WERI-Rb-1 (cell line): ENCODE data around the gene F2.
"Not testable (repeated sequence)": the region's sequence is repeated elsewhere in the genome, so short reads cannot be mapped to it uniquely, and the experiment has no call there.

Source experiments
- DNase-seq: peaks from one replicate; pipeline ENCODE4 v3.0.0-alpha.2; 2020
- H3K27ac ChIP-seq: fragments of 250-450 bp; sonication (Bioruptor Pico); 2 replicates; pipeline ENCODE4 v1.5.1; 2020; ENCODE audit warnings: mild to moderate bottlenecking, moderate library complexity
- H3K27me3 ChIP-seq: fragments of 250-450 bp; sonication (Bioruptor Pico); 2 replicates; pipeline ENCODE4 v1.5.1; 2021; ENCODE audit warnings: mild to moderate bottlenecking, low read depth, moderate library complexity; ENCODE audit not compliant: insufficient read depth, severe bottlenecking
- H3K36me3 ChIP-seq: fragments of 250-450 bp; sonication (Bioruptor Pico); 2 replicates; pipeline ENCODE4 v1.5.1; 2020; ENCODE audit warnings: mild to moderate bottlenecking, moderate library complexity
- H3K4me3 ChIP-seq: 2 replicates; pipeline ENCODE4 v1.5.1; 2011; ENCODE audit warnings: low read depth, mild to moderate bottlenecking, control low read depth, low read length
- H3K9me3 ChIP-seq: fragments of 250-450 bp; sonication (Bioruptor Pico); 2 replicates; pipeline ENCODE4 v1.5.1; 2021; ENCODE audit warnings: mild to moderate bottlenecking, moderate library complexity; ENCODE audit not compliant: severe bottlenecking
- TF ChIP-seq, protein P1 (sequence below): IDR thresholded peaks from 2 replicates; pipeline ENCODE4 v1.5.1; 2011; ENCODE audit warnings: low read depth, mild to moderate bottlenecking, control low read depth, inconsistent platforms, low read length

F2 gene

GRCh38 chr11:46719048-46719542, at the start of gene F2:
Gene F2, plus strand, starts transcription at chr11:46719213. Its CDS starts 23 bp downstream, at chr11:46719236.
- Histone ChIP-seq H3K9me3 (no peaks in the 10 kb centered on the region), H3K27me3 (no peaks in the 10 kb centered on the region), H3K36me3 (no peaks in the 10 kb centered on the region), H3K4me3 (no peak within 1 kb of the TSS), H3K27ac (no peak within 1 kb of the TSS)
- DNase-seq, result no peak
- TF ChIP-seq, protein P1, sequence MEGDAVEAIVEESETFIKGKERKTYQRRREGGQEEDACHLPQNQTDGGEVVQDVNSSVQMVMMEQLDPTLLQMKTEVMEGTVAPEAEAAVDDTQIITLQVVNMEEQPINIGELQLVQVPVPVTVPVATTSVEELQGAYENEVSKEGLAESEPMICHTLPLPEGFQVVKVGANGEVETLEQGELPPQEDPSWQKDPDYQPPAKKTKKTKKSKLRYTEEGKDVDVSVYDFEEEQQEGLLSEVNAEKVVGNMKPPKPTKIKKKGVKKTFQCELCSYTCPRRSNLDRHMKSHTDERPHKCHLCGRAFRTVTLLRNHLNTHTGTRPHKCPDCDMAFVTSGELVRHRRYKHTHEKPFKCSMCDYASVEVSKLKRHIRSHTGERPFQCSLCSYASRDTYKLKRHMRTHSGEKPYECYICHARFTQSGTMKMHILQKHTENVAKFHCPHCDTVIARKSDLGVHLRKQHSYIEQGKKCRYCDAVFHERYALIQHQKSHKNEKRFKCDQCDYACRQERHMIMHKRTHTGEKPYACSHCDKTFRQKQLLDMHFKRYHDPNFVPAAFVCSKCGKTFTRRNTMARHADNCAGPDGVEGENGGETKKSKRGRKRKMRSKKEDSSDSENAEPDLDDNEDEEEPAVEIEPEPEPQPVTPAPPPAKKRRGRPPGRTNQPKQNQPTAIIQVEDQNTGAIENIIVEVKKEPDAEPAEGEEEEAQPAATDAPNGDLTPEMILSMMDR, result no peak

DNA sequence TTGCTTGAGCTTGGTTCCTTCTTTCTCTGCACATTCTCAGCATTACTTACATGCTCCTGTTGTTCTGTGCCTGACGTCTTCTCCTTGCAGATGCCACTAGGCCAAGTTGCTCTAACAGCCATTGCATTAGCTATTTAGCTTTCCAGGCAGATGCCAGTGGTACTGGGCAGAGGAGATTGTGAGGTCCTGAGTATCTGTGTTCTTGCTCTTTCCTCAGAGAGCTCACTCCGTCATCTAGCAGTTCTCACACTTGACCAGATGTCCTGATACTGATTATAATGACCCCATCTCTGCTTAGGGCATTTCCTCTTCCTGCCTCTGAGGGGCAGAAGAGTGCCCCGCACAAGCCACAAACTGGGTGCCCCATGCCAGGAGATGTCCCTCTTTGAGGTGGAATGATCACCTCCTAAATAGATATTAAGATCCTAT, 49.3 kb upstream of the F2 start:
- Histone ChIP-seq H3K9me3 (no peaks in the 10 kb centered on the region), H3K27ac (no peak overlapping the region), H3K4me3 (no peak overlapping the region), H3K27me3 (no peaks in the 10 kb centered on the region), H3K36me3 (peaks cover 57% of the 10 kb centered on the region)
- peak; percentile 28 for DNase-seq
- TF ChIP-seq, protein P1, result peak; percentile 73

DNA sequence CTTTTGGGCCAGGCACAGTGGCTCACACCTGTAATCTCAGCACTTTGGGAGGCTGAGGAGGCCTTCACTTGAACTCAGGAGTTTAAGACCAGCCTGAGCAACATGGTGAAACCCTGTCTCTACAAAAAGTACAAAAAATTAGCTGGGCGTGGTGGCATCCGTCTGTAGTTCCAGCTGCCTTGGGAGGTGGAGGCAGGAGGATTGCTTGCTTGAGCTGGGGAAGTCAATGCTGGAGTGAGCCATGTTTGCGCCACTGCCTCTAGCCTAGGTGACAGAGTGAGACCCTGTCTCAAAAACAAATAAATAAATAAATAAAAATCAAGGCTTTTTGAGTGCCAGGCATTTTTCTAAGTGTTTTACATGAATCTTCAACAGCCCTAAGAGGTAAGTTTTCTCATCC, 48.5 kb upstream of the F2 start:
- peaks cover 50% of the 10 kb centered on the region for H3K36me3 ChIP-seq
- not testable (repeated sequence) for DNase-seq, H3K9me3 ChIP-seq, H3K27me3 ChIP-seq, H3K27ac ChIP-seq, H3K4me3 ChIP-seq

- Histone ChIP-seq H3K36me3 (peaks cover 45% of the 10 kb centered on the region), H3K27ac (no peak overlapping the region), H3K4me3 (no peak overlapping the region), H3K9me3 (no peaks in the 10 kb centered on the region), H3K27me3 (no peaks in the 10 kb centered on the region)
- TF ChIP-seq, protein P1, result no peak
- DNase-seq, result no peak
Observed at GRCh38 chr11:46671958-46672315, 47.1 kb upstream of the F2 start.

GRCh38 chr11:46672381-46672839, 46.6 kb upstream of the F2 start:
- TF ChIP-seq, protein P1, result no peak
- no peak overlapping the region for H3K27ac ChIP-seq
- H3K9me3 ChIP-seq, result no peaks in the 10 kb centered on the region
- no peak overlapping the region for H3K4me3 ChIP-seq
- no peaks in the 10 kb centered on the region for H3K27me3 ChIP-seq
- H3K36me3 ChIP-seq, result peaks cover 45% of the 10 kb centered on the region
- DNase-seq, result no peak

DNA sequence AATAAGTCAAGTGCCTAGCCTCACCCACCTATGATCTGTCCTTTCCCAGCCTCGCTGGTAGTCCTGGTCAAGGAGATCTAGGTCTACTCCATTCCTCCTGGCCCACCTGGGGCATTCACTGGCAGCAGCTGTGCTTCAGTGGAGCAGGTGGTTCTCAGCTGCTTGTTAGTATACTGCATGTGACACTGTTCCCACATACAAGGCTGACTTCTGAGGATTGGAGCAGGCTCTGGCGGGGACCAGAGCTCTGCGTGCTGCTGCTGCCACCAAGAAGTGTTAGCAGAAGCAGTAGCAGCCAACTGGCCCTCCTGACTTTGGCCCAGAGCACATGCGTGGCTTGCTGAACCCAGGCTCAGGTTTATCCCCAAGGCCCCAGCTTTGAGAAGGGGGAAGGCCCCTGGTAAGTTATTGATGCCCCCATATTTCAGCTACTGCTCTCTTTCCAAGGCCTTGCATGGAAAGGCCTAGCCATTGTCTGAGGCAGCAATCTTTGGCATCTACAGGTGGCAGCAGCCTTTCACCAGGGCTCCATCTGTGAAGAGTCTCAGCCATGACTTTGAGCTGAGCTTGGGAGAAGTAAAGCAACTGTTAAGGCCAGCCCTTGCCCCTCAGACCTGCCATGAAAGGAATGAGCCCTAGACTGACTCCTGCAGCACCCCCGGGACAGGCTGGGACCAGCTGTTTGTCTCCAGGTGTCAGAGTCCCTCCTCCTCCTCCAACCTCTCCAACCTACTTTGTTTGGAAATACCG, 45.1 kb upstream of the F2 start:
- no peaks in the 10 kb centered on the region for H3K9me3 ChIP-seq
- peaks cover 46% of the 10 kb centered on the region for H3K36me3 ChIP-seq
- H3K27ac ChIP-seq, result peak overlapping the region; percentile 57; the same call in 1 of the 2 replicates
- TF ChIP-seq, protein P1, result no peak
- no peaks in the 10 kb centered on the region for H3K27me3 ChIP-seq
- H3K4me3 ChIP-seq, result no peak overlapping the region
- no peak for DNase-seq
